HG03039 (cell line): ENCODE measurements around the gene DNAJB12.
"Not testable (repeated sequence)": the region's sequence is repeated elsewhere in the genome, so short reads cannot be mapped to it uniquely, and the experiment has no call there.

ENCODE experiments used
- ATAC-seq: cut with Tn5 transposase; IDR thresholded peaks from one replicate; pipeline ENCODE4 v1.9.1; 2021; ENCODE audit warnings: mild to moderate bottlenecking, moderate library complexity; ENCODE audit not compliant: unreplicated experiment

Gene DNAJB12

DNA sequence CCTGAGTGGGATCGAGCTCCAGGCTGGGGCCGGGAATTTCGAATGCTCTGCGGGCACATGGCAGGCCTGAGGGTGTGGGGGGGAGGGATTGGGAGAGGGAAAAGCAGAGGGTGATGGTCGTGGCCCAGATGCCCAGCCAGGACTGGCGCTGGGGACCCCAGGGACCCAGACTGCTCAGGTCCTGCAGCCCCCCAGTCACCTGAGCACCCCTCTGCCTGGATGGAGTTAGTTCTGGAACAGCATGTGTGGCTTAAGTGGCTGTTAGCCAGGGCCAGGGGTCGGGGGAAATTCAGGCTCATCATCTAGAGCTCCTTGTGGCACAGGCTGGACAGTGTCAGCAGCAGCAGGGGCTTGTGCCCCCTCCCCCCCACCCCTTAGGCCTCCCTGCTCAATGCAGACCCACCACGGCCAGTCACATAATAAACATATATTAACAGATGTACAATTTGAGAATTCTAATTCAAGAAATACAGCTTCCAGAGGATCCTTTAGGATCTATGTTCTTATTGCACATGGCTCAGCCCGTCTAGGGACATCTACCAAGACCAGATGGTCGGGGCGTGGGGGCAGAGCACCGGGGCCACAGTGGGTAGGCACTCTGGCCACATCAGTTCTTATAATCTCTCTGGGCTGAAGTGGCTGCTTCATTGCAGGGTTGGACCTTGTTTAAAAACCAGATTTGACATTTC, 22.2 kb downstream of the DNAJB12 start:
- no peak for ATAC-seq

DNA sequence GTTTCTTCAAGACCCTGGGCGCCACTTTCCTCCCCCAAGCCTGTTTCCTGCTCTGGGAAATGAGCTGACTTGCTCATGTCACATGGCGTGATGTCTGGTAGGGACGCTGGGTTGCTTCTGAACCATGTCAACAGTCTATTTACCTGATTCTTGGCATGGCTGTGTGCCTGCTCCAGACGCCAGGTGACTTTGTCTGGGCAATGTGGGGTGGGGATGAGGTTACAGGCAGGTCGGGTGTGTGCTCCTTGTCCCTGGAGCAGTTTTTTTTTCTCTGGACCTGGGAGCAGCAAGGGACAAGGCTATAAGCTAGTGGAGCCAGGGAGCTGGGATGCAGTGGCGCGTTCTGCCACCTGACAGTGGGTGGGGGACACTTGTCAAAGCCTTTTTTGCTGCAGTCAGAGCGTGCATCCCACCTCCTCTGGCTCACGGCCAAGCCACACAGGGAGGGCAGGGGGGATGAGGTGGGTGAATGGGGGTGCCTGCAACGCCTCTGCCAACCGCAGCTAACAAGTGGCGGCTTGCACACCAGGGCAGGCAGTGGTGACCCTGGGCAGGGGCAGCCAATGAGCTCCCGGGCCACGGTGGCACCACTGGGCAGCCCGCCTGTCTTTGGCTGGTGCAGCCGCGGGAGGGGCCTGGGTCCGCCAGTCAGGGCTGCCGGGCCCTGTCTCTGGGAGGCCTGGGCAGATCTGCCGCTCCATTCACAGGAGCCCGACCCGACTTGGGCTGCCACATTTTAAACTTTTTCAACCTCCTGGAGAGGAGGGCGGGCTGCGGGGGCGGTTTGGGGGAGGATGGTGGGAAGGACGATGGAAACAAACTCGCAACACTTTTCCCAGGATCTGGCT, 22.9 kb downstream of the DNAJB12 start:
- ATAC-seq, result peak; percentile 41

DNA sequence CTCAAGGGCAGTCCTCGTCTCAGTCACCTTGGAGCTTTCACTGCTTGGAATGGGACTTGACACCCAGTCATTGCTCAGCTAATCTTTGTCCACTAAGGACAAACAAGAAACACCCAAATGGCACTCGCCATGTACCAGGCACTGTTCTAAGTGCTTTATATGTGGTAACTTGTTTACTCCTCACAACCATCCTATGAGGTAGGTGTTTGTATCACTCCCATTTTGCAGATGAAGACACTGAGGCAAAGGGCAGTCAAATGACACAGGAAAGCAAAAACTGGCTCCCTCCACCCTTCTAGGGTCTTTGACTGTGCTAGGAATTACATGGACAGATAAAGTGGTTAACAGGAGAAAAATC, 24.7 kb downstream of the DNAJB12 start:
- ATAC-seq, result no peak

DNA sequence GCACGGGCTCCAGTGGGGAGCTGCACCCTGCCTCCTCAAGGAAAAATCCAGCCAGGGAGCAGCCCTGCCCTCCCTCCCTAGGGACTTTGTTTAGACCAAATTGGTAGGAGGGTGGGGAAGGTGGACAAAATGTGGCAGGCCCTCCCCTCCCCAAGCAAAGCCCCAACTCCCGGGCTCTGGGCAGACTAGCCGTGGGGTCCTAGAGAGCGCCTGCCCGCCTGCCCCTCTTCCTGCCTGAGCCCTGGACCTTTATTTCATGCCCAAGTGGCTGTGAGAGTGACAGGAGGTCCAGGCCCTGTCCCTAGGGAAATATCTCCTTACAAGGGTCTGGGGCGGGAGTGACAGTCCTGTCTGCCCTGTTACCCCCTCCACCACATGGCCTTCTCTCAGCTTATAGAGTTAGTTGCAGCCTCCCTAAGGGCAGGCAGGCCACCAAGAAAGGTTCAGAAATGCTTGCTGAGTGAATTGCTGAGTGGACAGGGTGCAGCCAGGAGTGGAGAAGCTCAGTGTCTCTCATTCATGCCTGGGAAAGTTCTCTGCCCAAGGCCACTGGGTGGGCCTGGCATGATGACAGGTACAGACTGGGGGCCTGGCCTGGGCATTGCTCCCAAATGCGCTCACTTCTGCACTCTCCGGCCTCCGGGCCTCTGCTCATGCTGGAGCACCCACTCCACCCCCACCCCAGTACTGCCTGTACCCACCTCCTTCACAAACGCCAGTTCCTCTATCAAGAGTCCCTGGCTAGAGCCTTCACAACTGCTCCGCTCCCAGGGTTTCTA, 25.2 kb downstream of the DNAJB12 start:
- no peak for ATAC-seq

DNA sequence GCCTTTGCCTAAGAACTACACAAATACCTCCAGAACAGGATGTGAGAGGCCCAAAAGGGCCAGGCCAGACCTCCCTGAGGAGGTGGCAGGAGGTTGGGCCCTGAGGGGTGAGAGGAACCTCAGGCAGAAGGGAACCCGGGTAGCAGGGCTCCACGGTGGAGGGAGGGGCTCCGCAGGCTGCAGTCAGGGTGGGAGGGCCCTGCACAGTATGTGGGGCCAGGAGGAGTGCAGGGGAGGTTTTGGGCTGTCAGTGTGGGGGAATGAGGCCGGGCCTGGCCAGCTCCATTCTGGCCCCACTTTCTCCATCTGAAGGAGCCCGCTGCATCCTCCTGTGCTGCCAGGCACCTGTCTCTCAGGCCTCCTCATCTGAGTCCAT, 25.9 kb downstream of the DNAJB12 start:
- ATAC-seq, result no peak

DNA sequence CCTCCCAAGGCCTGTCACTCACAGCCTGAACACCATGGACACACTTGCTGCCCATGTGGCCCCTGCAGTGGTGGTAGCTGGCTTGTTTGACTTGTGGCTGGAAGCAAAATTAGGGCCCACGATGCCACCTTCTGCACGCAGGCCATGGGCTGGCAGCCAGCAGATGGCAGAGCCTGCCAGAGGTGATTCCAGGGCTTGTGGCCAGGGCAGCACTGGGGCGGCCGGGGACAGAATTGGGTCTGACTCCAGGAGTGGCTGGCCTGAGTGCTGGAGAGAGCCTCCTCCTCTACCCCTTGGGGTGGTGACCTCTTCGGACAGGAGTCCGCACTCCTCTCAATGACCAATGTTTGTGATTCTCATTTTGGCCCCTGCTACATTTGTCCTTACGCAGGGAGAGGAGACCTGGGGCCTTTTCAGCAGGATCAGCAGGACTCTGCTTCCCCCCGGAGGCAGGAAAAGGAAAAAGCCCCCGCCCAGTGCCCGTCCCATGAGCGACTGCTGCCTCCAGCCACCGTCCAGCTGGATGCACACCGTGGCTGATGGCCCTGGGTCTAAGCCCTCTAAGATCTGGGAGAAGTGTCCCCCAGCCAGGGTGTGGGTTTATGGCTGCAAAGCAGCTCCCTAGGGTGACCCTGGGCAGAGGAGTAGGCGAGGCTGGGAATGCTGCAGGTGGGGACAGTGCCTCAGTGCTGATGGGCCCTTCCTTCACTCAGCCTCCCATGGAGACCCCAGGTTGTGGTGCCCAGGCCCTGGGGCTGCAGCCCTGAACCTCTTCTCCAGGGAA, 26.5 kb downstream of the DNAJB12 start:
- ATAC-seq, result no peak

DNA sequence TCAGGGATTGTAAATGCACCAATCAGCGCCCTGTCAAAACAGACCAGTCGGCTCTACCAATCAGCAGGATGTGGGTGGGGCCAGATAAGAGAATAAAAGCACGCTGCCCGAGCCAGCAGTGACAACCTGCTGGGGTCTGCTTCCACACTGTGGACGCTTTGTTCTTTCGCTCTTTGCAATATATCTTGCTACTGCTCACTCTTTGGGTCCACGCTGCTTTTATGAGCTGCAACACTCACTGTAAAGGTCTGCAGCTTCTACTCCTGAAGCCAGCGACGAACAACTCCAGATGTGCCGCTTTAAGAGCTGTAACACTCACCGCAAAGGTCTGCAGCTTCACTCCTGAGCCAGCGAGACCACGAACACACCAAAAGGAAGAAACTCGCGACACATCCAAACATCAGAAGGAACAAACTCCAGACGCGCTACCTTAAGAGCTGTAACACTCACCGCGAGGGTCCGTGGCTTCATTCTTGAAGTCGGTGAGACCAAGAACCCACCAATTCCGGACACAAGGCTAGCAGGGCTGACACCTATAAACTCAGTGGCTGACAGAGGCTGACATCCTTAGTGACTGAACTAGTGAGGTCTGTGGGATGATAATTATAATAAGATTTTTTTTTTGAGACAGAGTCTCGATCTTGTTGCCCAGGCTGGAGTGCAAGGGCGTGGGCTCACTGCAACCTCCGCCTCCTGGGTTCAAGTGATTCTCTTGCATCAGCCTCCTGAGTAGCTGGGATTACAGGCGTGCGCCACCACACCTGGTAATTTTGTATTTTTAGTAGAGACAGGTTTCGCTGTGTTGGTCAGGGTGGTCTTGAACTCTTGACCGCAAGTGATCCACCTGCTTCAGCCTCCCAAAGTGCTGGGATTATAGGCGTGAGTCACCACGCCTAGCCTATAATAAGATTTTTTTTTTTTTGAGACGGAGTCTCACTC, 27.8 kb downstream of the DNAJB12 start:
- ATAC-seq, result not testable (repeated sequence)

DNA sequence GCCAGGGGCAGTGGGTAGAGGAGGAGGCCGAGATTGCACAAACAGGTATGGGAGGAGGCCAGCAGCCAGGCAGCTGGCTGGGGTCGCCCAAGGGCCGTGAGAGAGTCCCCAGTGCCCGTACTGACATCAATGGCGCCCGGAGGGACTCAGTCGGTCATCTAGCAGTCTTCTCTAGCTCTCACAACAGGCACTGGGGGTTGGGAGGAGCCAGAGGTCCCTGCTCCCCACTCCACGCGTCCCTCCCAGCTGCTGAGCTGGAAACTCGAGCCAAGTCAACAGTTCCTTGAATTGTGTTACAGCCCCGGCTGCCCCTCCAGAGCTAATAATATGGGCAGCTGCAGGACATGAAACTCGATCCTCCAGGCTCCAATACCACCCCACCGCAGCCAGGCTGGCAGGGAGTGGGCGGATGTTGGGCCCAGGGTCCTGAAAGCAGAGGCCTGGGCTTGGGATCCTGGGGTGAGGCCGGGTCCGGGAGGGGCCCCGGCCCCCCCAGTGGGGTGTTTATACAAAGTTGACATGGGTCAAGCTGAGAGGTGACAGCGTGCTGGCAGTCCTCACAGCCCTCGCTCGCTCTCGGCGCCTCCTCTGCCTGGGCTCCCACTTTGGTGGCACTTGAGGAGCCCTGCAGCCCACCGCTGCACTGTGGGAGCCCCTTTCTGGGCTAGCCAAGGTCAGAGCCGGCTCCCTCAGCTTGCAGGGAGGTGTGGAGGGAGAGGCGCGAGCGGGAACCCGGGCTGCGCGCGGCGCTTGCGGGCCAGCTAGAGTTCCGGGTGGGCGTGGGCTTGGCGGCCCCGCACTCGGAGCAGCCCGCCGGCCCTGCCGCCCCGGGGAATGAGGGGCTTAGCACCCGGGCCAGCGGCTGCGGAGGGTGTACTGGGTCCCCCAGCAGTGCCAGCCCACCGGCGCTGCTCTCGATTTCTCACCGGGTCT, 29.2 kb downstream of the DNAJB12 start:
- not testable (repeated sequence) for ATAC-seq

DNA sequence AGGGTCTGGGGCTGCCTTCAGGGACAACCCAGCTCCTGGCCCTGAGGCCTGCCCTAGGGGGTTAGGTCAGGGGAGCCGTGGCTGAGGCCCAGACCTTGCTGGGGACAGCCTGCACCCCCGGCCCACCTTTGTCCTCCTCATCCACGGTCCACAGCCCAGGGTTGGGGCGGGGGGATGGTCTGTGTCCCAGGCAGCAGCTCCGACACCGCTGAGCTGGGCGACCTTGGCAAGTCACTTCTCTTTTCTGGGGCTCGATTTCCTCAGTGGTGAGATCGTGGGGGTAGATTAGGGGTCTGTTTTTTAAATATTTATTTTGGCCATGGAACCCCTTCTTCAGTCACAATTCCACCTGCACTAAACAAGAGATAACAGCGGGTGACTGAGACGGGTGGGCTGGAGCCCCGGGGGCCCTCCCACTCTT, 30.9 kb downstream of the DNAJB12 start:
- no peak for ATAC-seq

DNA sequence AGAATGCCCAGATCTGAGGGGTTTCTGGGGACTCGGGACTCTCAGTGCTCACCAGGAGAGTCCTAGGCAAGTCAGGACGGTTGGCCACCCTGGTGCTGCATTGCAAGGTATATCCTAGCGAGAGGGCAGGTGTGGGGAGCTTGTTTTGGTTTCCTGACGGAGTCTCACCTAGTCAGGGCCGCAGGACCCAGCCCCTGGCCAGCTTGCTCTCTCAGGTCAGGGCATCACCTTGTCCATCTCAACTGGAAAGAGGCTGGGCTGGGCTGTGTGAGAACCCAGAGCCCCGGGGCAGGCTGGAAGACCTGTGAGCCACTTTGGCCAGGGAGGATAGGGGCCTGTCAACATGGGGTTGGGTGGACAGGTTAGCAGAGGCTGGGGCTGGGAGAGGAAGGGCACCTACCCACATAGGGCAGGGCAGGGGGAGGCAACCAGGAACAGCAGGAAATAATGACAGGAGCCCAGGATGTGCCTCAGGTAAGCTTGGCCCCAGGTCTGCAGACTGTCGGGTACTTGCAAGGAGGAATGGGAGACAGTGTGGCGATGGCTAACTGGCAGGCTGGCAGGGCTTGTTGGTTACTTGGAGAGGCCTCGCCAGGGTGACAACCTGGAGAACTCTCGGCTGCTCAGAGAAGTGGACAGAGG, 31.5 kb downstream of the DNAJB12 start:
- ATAC-seq, result no peak

DNA sequence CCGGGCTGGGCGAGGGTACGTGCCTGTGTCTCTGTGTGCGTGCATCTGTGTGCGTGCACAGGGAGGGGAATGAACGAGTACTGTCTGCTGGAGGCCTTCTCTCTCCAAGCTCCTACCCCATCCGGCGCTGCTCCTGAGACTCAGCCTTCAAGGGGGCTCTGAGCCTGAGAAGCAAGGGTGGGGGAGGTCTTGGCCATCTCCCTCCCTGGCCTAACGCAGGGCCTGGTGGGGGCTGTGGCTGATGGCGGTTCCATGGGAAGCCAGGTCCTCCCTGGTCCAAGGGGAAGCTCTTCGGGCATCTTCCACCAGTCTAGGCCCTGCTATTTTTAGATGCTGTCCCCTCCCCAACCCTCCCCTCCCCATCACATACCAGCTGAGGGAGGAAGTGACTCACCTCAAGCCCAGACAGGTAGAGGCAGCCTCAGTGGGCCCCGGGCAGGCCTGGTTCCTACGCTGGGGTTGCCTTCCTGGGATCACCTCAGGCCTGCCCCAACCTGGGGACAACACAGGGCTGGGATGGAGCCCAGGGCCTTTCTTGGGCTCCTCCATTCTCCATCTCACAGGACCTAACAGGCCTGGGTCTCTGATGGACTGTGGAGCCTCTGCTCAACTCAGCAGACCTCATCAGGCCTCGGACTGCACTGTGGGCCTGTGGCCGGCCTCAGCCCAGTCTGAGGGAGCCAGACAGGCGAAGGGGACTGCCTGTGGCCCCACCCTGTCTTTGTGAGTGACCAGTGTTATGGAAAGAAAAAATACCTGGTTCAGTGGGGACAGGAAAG, 32.2 kb downstream of the DNAJB12 start:
- ATAC-seq, result no peak

DNA sequence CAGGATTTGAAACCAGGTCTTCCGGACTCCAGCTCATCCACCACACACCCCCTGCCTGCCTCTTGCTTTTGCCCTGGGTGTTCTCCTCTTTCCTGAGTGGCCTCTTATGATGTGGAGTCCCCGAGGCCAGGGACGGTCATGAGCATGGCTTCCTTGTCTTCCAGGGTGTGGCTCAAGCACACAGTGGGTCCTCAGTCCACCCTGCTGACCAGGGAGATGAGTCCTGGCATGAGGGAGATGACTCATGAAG, 32.8 kb downstream of the DNAJB12 start:
- ATAC-seq, result no peak

DNA sequence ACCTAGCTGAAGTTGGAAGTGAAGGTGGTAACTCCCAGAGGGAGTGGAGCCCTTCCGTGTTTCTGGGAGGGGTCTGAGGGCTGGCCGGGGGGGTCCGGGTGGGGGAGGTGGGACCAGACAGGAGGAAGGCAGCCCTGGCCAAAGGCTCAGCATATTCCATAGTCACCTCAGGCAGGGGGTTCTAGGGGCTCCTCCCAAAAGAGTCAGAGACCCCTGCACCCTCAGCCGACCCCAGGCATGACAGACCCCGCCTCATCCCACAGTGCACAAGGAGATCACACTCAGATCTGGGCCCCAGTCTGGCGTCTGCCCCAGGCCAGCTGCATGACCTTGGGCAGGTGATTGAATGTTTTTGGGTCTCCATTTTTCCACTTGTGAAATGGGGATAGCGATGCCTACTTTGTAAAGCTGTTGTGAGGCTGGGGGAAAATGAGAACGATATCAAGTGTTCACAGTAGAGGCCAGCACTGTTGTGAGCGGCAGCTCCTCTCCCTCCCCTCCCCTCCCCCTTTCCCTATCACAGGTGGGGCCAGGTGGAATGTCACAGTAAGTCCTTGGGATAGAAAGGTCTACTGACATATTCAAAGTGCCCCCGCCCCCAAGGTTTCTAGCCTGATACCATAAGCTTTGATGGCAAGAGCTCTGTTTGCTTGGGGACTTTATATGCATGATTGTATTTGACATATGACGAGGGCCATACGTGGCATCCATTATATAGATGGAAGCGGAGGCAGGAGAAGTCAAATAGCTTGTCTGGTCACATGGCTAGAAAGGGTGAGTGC, 33.3 kb downstream of the DNAJB12 start:
- no peak for ATAC-seq

DNA sequence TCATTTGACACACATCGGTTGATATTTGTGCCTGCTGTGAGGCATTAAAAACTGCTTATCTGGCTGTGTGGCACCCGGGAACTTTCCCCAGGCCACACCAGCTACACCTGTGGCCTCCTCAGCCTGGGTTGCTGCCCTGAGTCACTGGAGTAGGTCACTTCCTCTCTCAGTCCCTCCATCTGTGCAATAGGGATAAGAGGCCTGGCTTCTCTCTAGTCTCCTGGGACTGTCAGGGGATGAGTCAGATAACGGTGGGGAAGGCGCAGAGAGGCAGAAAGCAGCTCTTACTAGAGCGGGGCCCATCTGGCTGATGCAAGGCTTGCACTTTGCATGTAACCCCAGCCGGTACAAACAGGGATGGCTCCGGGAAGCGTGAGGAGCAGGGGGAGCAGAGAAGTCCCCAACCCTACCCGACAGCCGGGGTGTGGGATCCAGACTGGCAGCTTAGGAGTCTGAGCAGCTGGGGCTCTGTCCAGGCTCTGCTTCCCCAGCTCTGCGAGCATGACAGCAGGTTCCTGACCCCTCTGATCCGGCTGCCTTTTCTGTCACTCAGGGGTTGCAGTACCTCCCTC, 34.0 kb downstream of the DNAJB12 start:
- peak; percentile 64 for ATAC-seq

DNA sequence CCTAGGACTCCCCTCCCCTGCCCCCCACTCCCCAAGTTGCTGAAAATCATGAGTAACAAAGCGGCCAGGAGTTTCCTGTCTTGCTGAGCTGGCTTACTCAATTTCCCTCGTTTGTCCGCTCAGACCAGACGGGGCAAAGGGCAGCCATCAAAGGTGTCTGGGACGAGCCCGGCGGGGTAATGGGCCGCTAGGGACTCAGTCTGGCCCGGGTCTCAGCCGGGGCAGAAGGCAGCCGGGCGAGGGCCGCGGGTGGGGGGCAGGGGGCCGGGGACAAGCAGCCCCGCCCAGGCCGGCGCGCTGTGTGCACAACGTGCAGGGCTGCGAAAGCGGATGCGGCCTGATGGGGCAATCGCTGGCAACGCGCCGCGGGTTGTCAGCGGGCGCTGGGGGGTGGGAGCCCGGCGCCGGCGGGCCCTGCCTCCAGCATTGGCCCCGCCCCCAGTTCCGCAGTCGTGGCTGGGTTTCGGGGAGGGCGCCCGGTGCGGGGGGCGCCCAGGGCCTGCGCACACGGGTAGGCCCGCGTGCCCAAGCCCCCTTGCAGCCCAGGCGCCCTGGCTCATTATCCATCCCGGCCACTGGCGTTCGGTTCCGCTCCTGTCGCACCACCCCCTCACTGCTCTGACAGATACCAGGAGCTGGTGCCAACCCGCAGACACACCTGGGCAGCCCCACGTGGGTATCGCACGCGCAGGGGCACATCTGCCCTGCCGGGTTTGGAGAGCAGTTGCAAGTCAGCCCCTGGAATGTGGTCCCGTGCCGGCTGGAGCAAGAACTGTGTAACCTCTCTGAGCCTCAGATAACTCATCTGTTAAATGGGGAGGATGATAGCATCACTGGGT, 35.1 kb downstream of the DNAJB12 start:
- peak; percentile 50 for ATAC-seq
